GM12878 (cell line): ENCODE data around the gene BNC2. TPM values are rescaled to one million over a fixed set of nuclear protein-coding genes. Genes with fewer than 3 reads are reported as not detected.

ENCODE experiments used
- ATAC-seq: fragments of 200-7000 bp; cut with Tn5 transposase; 3 replicates; pipeline ENCODE4 v1.9.1; 2020; ENCODE audit warnings: mild to moderate bottlenecking, moderate library complexity
- BruUV-seq: library from RNA; stranded (reverse); fragments of 400-500 nt; replicated peaks from 2 replicates; lab custom pipeline; 2021; lab: Mats Ljungman, UMichigan
- CTCF ChIA-PET: fragments of 300-600 bp; sonication (Branson Sonifier 250); formaldehyde crosslinking; extraction: SDS; loops from one replicate; lab custom pipeline; 2021; ENCODE audit warnings: inconsistent platforms; lab: Yijun Ruan, JAX
- POLR2A ChIA-PET: fragments of 350-600 bp; formaldehyde crosslinking; extraction: SDS; loops from one replicate; lab custom pipeline; 2021; ENCODE audit warnings: inconsistent platforms; lab: Charles Lee
- RAD21 ChIA-PET: fragments of 300-600 bp; sonication (Branson Sonifier 250); formaldehyde crosslinking; loops from one replicate; lab custom pipeline; 2023; ENCODE audit warnings: antibody characterized with exemption; ENCODE audit not compliant: unreplicated experiment; lab: Charles Lee
- SMC1A ChIA-PET: fragments of 300-600 bp; sonication (Branson Sonifier 250); formaldehyde crosslinking; loops from one replicate; lab custom pipeline; 2023; ENCODE audit not compliant: unreplicated experiment, uncharacterized antibody; lab: Charles Lee
- DNase-seq: peaks from one replicate; pipeline ENCODE4 v3.0.0-alpha.2; 2011; ENCODE audit warnings: low read depth, low spot score
- FAIRE-seq: peaks from 3 replicates; lab custom pipeline; 2011; peaks lifted over from hg19 to GRCh38; lab: Jason Lieb, UNC
- H2AFZ ChIP-seq: 2 replicates; pipeline ENCODE4 v1.6.0; 2011; ENCODE audit warnings: low read depth, low read length, control low read depth; ENCODE audit not compliant: control insufficient read depth
- H3K27ac ChIP-seq: 2 replicates; pipeline ENCODE4 v1.5.1; 2011; ENCODE audit warnings: control low read depth; ENCODE audit not compliant: control insufficient read depth, insufficient read depth
- H3K27me3 ChIP-seq, 2 experiments: replicated peaks in 1 of 2; 2 replicates each; pipeline versions ENCODE4 v1.6.0 to v1.6.1; 2011; ENCODE audit warnings: low read length in 1 of 2; ENCODE audit not compliant: control insufficient read depth in 2 of 2, insufficient read depth in 2 of 2
- H3K36me3 ChIP-seq, 2 experiments: 2 replicates each; pipeline ENCODE4 v1.5.1; 2011; ENCODE audit warnings: low read length in 1 of 2; ENCODE audit not compliant: control insufficient read depth in 2 of 2, insufficient read depth in 2 of 2
- H3K4me1 ChIP-seq: 2 replicates; pipeline ENCODE4 v1.6.1; 2011; ENCODE audit warnings: mild to moderate bottlenecking, low read length, moderate library complexity, mixed read lengths; ENCODE audit not compliant: control insufficient read depth, insufficient read depth
- H3K4me2 ChIP-seq: 2 replicates; pipeline ENCODE4 v1.6.0; 2011; ENCODE audit warnings: control low read depth; ENCODE audit not compliant: control insufficient read depth, insufficient read depth
- H3K4me3 ChIP-seq: fragments of 200-600 bp; sonication (generic); 2 replicates; pipeline ENCODE4 v1.5.1; 2016
- H3K79me2 ChIP-seq: 2 replicates; pipeline ENCODE4 v1.6.0; 2011; ENCODE audit warnings: low read length; ENCODE audit not compliant: control insufficient read depth, insufficient read depth
- H3K9ac ChIP-seq: 2 replicates; pipeline ENCODE4 v1.8.0; 2011; ENCODE audit warnings: low read length, control low read depth, mixed read lengths; ENCODE audit not compliant: control insufficient read depth, insufficient read depth
- H3K9me3 ChIP-seq: replicated peaks from 3 replicates; pipeline ENCODE4 v1.5.1; 2011; ENCODE audit warnings: mild to moderate bottlenecking, low read length; ENCODE audit not compliant: control insufficient read depth, insufficient read depth
- H4K20me1 ChIP-seq: 2 replicates; pipeline ENCODE4 v1.6.0; 2011; ENCODE audit not compliant: control insufficient read depth, insufficient read depth
- BHLHE40 ChIP-seq, 2 experiments: fragments of 450-650 bp in 1 of 2; IDR thresholded peaks; 2 replicates each; pipeline ENCODE4 v1.6.1; 2011 to 2017; ENCODE audit warnings: low read depth in 2 of 2, borderline replicate concordance in 1 of 2, improper control_type of control experiment in 1 of 2, low read length in 1 of 2, mild to moderate bottlenecking in 1 of 2
- CEBPB ChIP-seq, 2 experiments: fragments of 150-350 bp in 1 of 2; IDR thresholded peaks; 2 replicates each; pipeline ENCODE4 v1.6.1; 2012 to 2014; ENCODE audit warnings: low read depth in 2 of 2, low read length in 2 of 2, borderline replicate concordance in 1 of 2, inconsistent platforms in 1 of 2
- CREM ChIP-seq: IDR thresholded peaks from 2 replicates; pipeline ENCODE4 v1.6.1; 2014; ENCODE audit warnings: antibody characterized with exemption, low read depth
- EED ChIP-seq: sonication (generic); IDR thresholded peaks from 2 replicates; pipeline ENCODE4 v1.6.1; 2016; ENCODE audit warnings: antibody characterized with exemption, low read depth
- ETV6 ChIP-seq, 2 experiments: fragments of 450-650 bp in 1 of 2; IDR thresholded peaks in 1 of 2; conservative IDR thresholded peaks in 1 of 2; 2 replicates each; pipeline ENCODE4 v1.6.1; 2014; ENCODE audit warnings: antibody characterized with exemption in 1 of 2, borderline replicate concordance in 1 of 2, low read depth in 1 of 2, mild to moderate bottlenecking in 1 of 2, moderate library complexity in 1 of 2
- MEF2B ChIP-seq: fragments of 450-650 bp; IDR thresholded peaks from 2 replicates; pipeline ENCODE4 v1.6.1; 2018; ENCODE audit warnings: mild to moderate bottlenecking, moderate library complexity; ENCODE audit not compliant: partially characterized antibody, poor library complexity, severe bottlenecking
- NKRF ChIP-seq: fragments of 450-650 bp; conservative IDR thresholded peaks from 2 replicates; pipeline ENCODE4 v1.6.1; 2017; ENCODE audit warnings: mild to moderate bottlenecking, moderate library complexity
- NRF1 ChIP-seq: conservative IDR thresholded peaks from 2 replicates; pipeline ENCODE4 v1.6.1; 2011; ENCODE audit warnings: mild to moderate bottlenecking, low read depth, low read length, improper control_type of control experiment
- POLR2A ChIP-seq: IDR thresholded peaks from 2 replicates; pipeline ENCODE4 v1.6.1; 2011; ENCODE audit warnings: low read depth, mild to moderate bottlenecking, low read length
- SREBF2 ChIP-seq: IDR thresholded peaks from 2 replicates; pipeline ENCODE4 v1.6.1; 2012; ENCODE audit warnings: mild to moderate bottlenecking, low read length
- ZNF207 ChIP-seq: fragments of 450-650 bp; IDR thresholded peaks from 2 replicates; pipeline ENCODE4 v1.6.1; 2014; ENCODE audit warnings: antibody characterized with exemption, mild to moderate bottlenecking, borderline replicate concordance
- ZNF217 ChIP-seq: fragments of 450-650 bp; IDR thresholded peaks from 2 replicates; pipeline ENCODE4 v1.6.1; 2017; ENCODE audit warnings: antibody characterized with exemption, mild to moderate bottlenecking
- ZNF384 ChIP-seq: IDR thresholded peaks from 2 replicates; pipeline ENCODE4 v1.6.1; 2012; ENCODE audit warnings: low read depth, mild to moderate bottlenecking, low read length, improper control_type of control experiment, borderline replicate concordance
- ZZZ3 ChIP-seq: IDR thresholded peaks from 2 replicates; pipeline ENCODE4 v1.6.1; 2011; ENCODE audit warnings: low read depth; ENCODE audit not compliant: control insufficient read depth, insufficient read length
- WGBS: methylation state at CpG from one replicate; pipeline ENCODE4 v1.1.6; 2016; ENCODE audit warnings: low lambda C conversion rate; ENCODE audit not compliant: insufficient replicate concordance, insufficient coverage; ENCODE audit errors: missing lambda C conversion rate; 5-methylcytosine and 5-hydroxymethylcytosine counted together
- in situ Hi-C: fragments of 300-500 bp; cut with MboI; formaldehyde crosslinking; loops from 9 replicates; pipeline ENCODE4 v1.14.3; 2018; ENCODE audit warnings: mixed read lengths
- intact Hi-C: fragments of 100-400 bp; cut with micrococcal nuclease; formaldehyde crosslinking; loops from one replicate; pipeline ENCODE4 v1.14.2; 2022; ENCODE audit not compliant: unreplicated experiment
- polyA plus RNA-seq, 11 experiments: library from polyadenylated mRNA; depleted of rRNA in 4 of 11; unstranded in 6 of 11; stranded (reverse) in 5 of 11; fragments of >200 nt; fragmentation: Nextera tagmentation in 4 of 11; fragmentation: Illumina TruSeq in 1 of 11; extraction: Ambion mirVana in 4 of 11; extraction: Trizol in 1 of 11; gene quantifications; 1 replicate in 1 of 11; 2 replicates in 10 of 11; pipeline versions ENCODE4 v1.2.1 to v1.2.3, GENCODE V29; 2011 to 2016; ENCODE audit warnings: inconsistent platforms in 2 of 11, missing spikeins in 2 of 11, low read depth in 1 of 11
- total RNA-seq, 4 experiments: library from RNA; depleted of rRNA in 3 of 4; stranded (reverse); fragments of >200 nt in 3 of 4; fragmentation: Illumina TruSeq in 1 of 4; extraction: Trizol in 1 of 4; gene quantifications; 2 replicates each; pipeline versions ENCODE4 v1.2.1 to v1.2.3, GENCODE V29; 2013 to 2021

The BNC2 gene
- total and polyA plus RNA-seq, 10 of the 15 experiments (the other 5 are each of a cell fraction or from before 2014, with no cell fraction given) = 0.05 to 14.5 (median 0.26) TPM

GRCh38 chr9:16730162-16730561 is 140.3 kb downstream of the BNC2 start:
- intact Hi-C loops = no loop called here
- SMC1A ChIA-PET = no interaction called here
- in situ Hi-C loops = no loop called here
- no peak overlapping the region for H3K27ac ChIP-seq
- no peak for TF ChIP-seq POLR2A
- no peak for TF ChIP-seq MEF2B
- TF ChIP-seq NRF1 = no peak
- TF ChIP-seq ZNF207 = no peak
- TF ChIP-seq CREM = no peak
- TF ChIP-seq EED = no peak
- no peak for TF ChIP-seq BHLHE40 (IDR thresholded peaks at IDR 0.05; ENCODE audit: borderline replicate concordance in 1 of 2, low read depth in 2 of 2, low read length in 1 of 2)
- TF ChIP-seq SREBF2 = no peak
- TF ChIP-seq NKRF = no peak
- TF ChIP-seq ZZZ3 = no peak
- no peak for TF ChIP-seq ETV6 (conservative IDR thresholded peaks at IDR 0.05 in 1 of 2, IDR thresholded peaks at IDR 0.05 in 1 of 2; ENCODE audit: borderline replicate concordance in 1 of 2, low read depth in 1 of 2)
- TF ChIP-seq CEBPB (IDR thresholded peaks at IDR 0.05; ENCODE audit: borderline replicate concordance in 1 of 2, low read depth in 2 of 2, low read length in 2 of 2) = no peak
- no peak for TF ChIP-seq ZNF384
- TF ChIP-seq ZNF217 = no peak
- TF ChIP-seq, all 136 proteins: peak for 0
- 28% methylated on average over 5 of the region's 5 CpGs for WGBS
- ChIA-PET POLR2A (no interaction called here), RAD21 (no interaction called here), CTCF (no interaction called here)
- FAIRE-seq = no peak
- Histone ChIP-seq H3K79me2 (no peaks in the 10 kb centered on the region), H3K27me3 (peaks cover 0 to 6% of the 10 kb centered on the region in 2 experiments; a peak in 2 of 4 replicates), H3K9me3 (no peaks in the 10 kb centered on the region), H3K36me3 (no peaks in the 10 kb centered on the region), H4K20me1 (no peaks in the 10 kb centered on the region), H3K4me2 (no peak overlapping the region), H3K4me1 (no peaks in the 10 kb centered on the region), H3K9ac (no peak overlapping the region), H3K4me3 (no peak overlapping the region), H2AFZ (no peak overlapping the region)
- no peak for DNase-seq
- no TSS peak for BruUV-seq
- ATAC-seq = no peak
